Urinary bladder (tissue), 4 donors: ENCODE data around the gene RHOU. TPM values are rescaled to one million over a fixed set of nuclear protein-coding genes. Genes with fewer than 3 reads are reported as not detected.

Source experiments
- DNase-seq: peaks from one replicate; pipeline ENCODE4 v3.0.0-alpha.2; 2015; ENCODE audit errors: extremely low spot score
- H3K27ac ChIP-seq: one replicate; pipeline ENCODE4 v1.5.1; 2013; ENCODE audit warnings: low read depth, mild to moderate bottlenecking, moderate library complexity
- H3K36me3 ChIP-seq: one replicate; pipeline ENCODE4 v1.6.1; 2013; ENCODE audit warnings: mild to moderate bottlenecking, moderate library complexity; ENCODE audit not compliant: insufficient read depth
- H3K4me1 ChIP-seq: one replicate; pipeline ENCODE4 v1.6.1; 2013; ENCODE audit warnings: mild to moderate bottlenecking, moderate library complexity; ENCODE audit not compliant: insufficient read depth
- H3K4me3 ChIP-seq: one replicate; pipeline ENCODE4 v1.5.1; 2013; ENCODE audit warnings: low read depth, low read length
- WGBS: extraction: QIAGEN DNeasy Blood & Tissue Kit; methylation state at CpG from one replicate; pipeline ENCODE4 v1.1.7; 2013; 5-methylcytosine and 5-hydroxymethylcytosine counted together
- polyA plus RNA-seq: library from polyadenylated mRNA; stranded (reverse); fragments of 200-250 nt; gene quantifications from one replicate; pipeline ENCODE4 v1.2.3, GENCODE V29; 2013
- total RNA-seq: library from RNA; depleted of rRNA; stranded (reverse); fragments of >200 nt; gene quantifications from one replicate; pipeline ENCODE4 v1.2.3, GENCODE V29; 2014
- donor health status: healthy with polysubstance abuse.
- donor health status: healthy.

Gene RHOU
- total and polyA plus RNA-seq, 2 donors = 40.4 to 44.0 TPM

- peaks cover 2% of the 10 kb centered on the region for H3K36me3 ChIP-seq
- no peak for DNase-seq
- H3K27ac ChIP-seq = no peak overlapping the region
- no peak overlapping the region for H3K4me3 ChIP-seq
- H3K4me1 ChIP-seq = no peaks in the 10 kb centered on the region
- 94% methylated on average over 6 of the region's 6 CpGs for WGBS
These were observed 9.1 kb downstream of the RHOU start for GRCh38 chr1:228744356-228744755.

GRCh38 chr1:228744918-228745317, 9.6 kb downstream of the RHOU start:
- H3K27ac ChIP-seq = no peak overlapping the region
- no peak for DNase-seq
- no peaks in the 10 kb centered on the region for H3K4me1 ChIP-seq
- 97% methylated on average over 6 of the region's 6 CpGs for whole genome bisulfite sequencing
- H3K4me3 ChIP-seq = no peak overlapping the region
- peaks cover 2% of the 10 kb centered on the region for H3K36me3 ChIP-seq

GRCh38 chr1:228745497-228745896, 10.2 kb downstream of the RHOU start:
- 91% methylated on average over 4 of the region's 4 CpGs for WGBS
- H3K36me3 ChIP-seq = peaks cover 2% of the 10 kb centered on the region
- no peak for DNase-seq
- no peak overlapping the region for H3K4me3 ChIP-seq
- H3K4me1 ChIP-seq = no peaks in the 10 kb centered on the region
- no peak overlapping the region for H3K27ac ChIP-seq

- Histone ChIP-seq H3K27ac (no peak overlapping the region), H3K4me1 (no peaks in the 10 kb centered on the region), H3K4me3 (no peak overlapping the region), H3K36me3 (peaks cover 2% of the 10 kb centered on the region)
- DNase-seq = no peak
- 93% methylated on average over 3 of the region's 3 CpGs for WGBS
These were observed 12.1 kb downstream of the RHOU start for GRCh38 chr1:228747301-228747935.

GRCh38 chr1:228748029-228748428, 12.8 kb downstream of the RHOU start:
- H3K4me3 ChIP-seq = no peak overlapping the region
- H3K27ac ChIP-seq = no peak overlapping the region
- no peaks in the 10 kb centered on the region for H3K36me3 ChIP-seq
- WGBS = 96% methylated on average over 2 of the region's 2 CpGs
- no peak for DNase-seq
- no peaks in the 10 kb centered on the region for H3K4me1 ChIP-seq

GRCh38 chr1:228748431-228748830, 13.2 kb downstream of the RHOU start:
- H3K4me1 ChIP-seq = no peaks in the 10 kb centered on the region
- 60% methylated on average over 3 of the region's 3 CpGs for WGBS

GRCh38 chr1:228749765-228750164, 14.5 kb downstream of the RHOU start:
- no peak overlapping the region for H3K27ac ChIP-seq
- 98% methylated on average over 2 of the region's 2 CpGs for WGBS
- no peaks in the 10 kb centered on the region for H3K4me1 ChIP-seq
- DNase-seq = no peak
- no peak overlapping the region for H3K4me3 ChIP-seq
- no peaks in the 10 kb centered on the region for H3K36me3 ChIP-seq

More at GRCh38 chr1:228748431-228748830, 13.2 kb downstream of the RHOU start:
- Histone ChIP-seq H3K4me3 (no peak overlapping the region), H3K27ac (no peak overlapping the region), H3K36me3 (no peaks in the 10 kb centered on the region)
- DNase-seq = no peak

GRCh38 chr1:228750915-228751314, 15.6 kb downstream of the RHOU start:
- no peak for DNase-seq
- 92% methylated on average over 10 of the region's 10 CpGs for WGBS
- no peak overlapping the region for H3K27ac ChIP-seq
- H3K4me3 ChIP-seq = no peak overlapping the region
- H3K36me3 ChIP-seq = no peaks in the 10 kb centered on the region
- no peaks in the 10 kb centered on the region for H3K4me1 ChIP-seq

- DNase-seq = no peak
- Histone ChIP-seq H3K4me3 (no peak overlapping the region), H3K36me3 (no peaks in the 10 kb centered on the region), H3K4me1 (no peaks in the 10 kb centered on the region), H3K27ac (no peak overlapping the region)
- 78% methylated on average over 3 of the region's 3 CpGs for WGBS
These were observed 16.2 kb downstream of the RHOU start for GRCh38 chr1:228751360-228752098.

- 75% methylated on average over 6 of the region's 6 CpGs for WGBS
- no peak overlapping the region for H3K27ac ChIP-seq
- no peak overlapping the region for H3K4me3 ChIP-seq
- no peaks in the 10 kb centered on the region for H3K36me3 ChIP-seq
- no peaks in the 10 kb centered on the region for H3K4me1 ChIP-seq
- no peak for DNase-seq
These were observed 17.0 kb downstream of the RHOU start for GRCh38 chr1:228752258-228752657.

- Histone ChIP-seq H3K36me3 (no peaks in the 10 kb centered on the region), H3K4me3 (no peak overlapping the region), H3K4me1 (no peaks in the 10 kb centered on the region), H3K27ac (no peak overlapping the region)
- WGBS = 90% methylated on average over 5 of the region's 5 CpGs
- DNase-seq = no peak
These were observed 17.5 kb downstream of the RHOU start for GRCh38 chr1:228752675-228753265.

GRCh38 chr1:228753287-228753686, 18.0 kb downstream of the RHOU start:
- no peak for DNase-seq
- 85% methylated on average over 1 of the region's 1 CpG for WGBS
- Histone ChIP-seq H3K27ac (no peak overlapping the region), H3K4me1 (no peaks in the 10 kb centered on the region), H3K4me3 (no peak overlapping the region), H3K36me3 (no peaks in the 10 kb centered on the region)

GRCh38 chr1:228753786-228754360, 18.6 kb downstream of the RHOU start:
- H3K4me1 ChIP-seq = no peaks in the 10 kb centered on the region
- H3K27ac ChIP-seq = no peak overlapping the region
- 21% methylated on average over 6 of the region's 6 CpGs for WGBS
- no peak overlapping the region for H3K4me3 ChIP-seq
- no peaks in the 10 kb centered on the region for H3K36me3 ChIP-seq
- no peak for DNase-seq
